ENCODE results near the gene PHRF1. TPM values are rescaled to one million over a fixed set of nuclear protein-coding genes. Genes with fewer than 3 reads are reported as not detected.

PHRF1 gene
- total and polyA plus RNA-seq, 4 experiments from 2014 or later = 0.93 to 54.5 (median 33.1) TPM

- ChIA-PET POLR2A (ENCODE audit: partially characterized antibody) (no interaction called here), CTCF (ENCODE audit: partially characterized antibody) (interaction anchor here (0.7 to 1.1 kb wide), 2 partner anchors 14 to 15 kb away, joined by 3 to 4 read pairs; no protein-coding TSS in a partner anchor)
- Mint-ChIP-seq H3K27ac (no peak overlapping the region), H3K9me3 (no peaks in the 10 kb centered on the region), H3K36me3 (no peaks in the 10 kb centered on the region), H3K4me1 (peaks cover 6 to 26% (median 17%) of the 10 kb centered on the region in 4 donors), H3K27me3 (no peaks in the 10 kb centered on the region), H3K4me3 (no peak overlapping the region)
- intact Hi-C loops (cut with micrococcal nuclease) = no loop called here
- Histone ChIP-seq H3K27ac (ENCODE audit: low read depth, low read length) (no peak overlapping the region), H3K9me3 (ENCODE audit: control insufficient read depth in 1 of 2, low read length in 2 of 2) (no peaks in the 10 kb centered on the region), H3K36me3 (ENCODE audit: insufficient read depth, low read length) (no peaks in the 10 kb centered on the region), H3K4me3 (ENCODE audit: low read length in 2 of 2) (no peak overlapping the region), H3K4me1 (ENCODE audit: insufficient read depth, low read length) (peaks cover 28% of the 10 kb centered on the region), H3K27me3 (ENCODE audit: insufficient read depth, low read length) (no peaks in the 10 kb centered on the region)
- DNase-seq = no peak
Observed at GRCh38 chr11:540583-541432, 35.5 kb upstream of the PHRF1 start.

- Histone ChIP-seq H3K27ac (ENCODE audit: low read depth, low read length) (no peak overlapping the region), H3K9me3 (ENCODE audit: control insufficient read depth in 1 of 2, low read length in 2 of 2) (no peaks in the 10 kb centered on the region), H3K4me1 (ENCODE audit: insufficient read depth, low read length) (peaks cover 23% of the 10 kb centered on the region), H3K36me3 (ENCODE audit: insufficient read depth, low read length) (no peaks in the 10 kb centered on the region), H3K4me3 (ENCODE audit: low read length in 2 of 2) (no peak overlapping the region), H3K27me3 (ENCODE audit: insufficient read depth, low read length) (no peaks in the 10 kb centered on the region)
- CTCF ChIA-PET (ENCODE audit: partially characterized antibody) = interaction anchor here (0.7 kb wide), 1 partner anchor 14 kb away, joined by 3 read pairs; no protein-coding TSS in a partner anchor
- no peak for DNase-seq
- Mint-ChIP-seq H3K27ac (no peak overlapping the region), H3K4me1 (peaks cover 3 to 21% (median 13%) of the 10 kb centered on the region in 4 donors), H3K9me3 (no peaks in the 10 kb centered on the region), H3K4me3 (no peak overlapping the region), H3K27me3 (no peaks in the 10 kb centered on the region), H3K36me3 (no peaks in the 10 kb centered on the region)
- intact Hi-C loops (cut with micrococcal nuclease) = no loop called here
- POLR2A ChIA-PET (ENCODE audit: partially characterized antibody) = no interaction called here
Observed at GRCh38 chr11:541433-541885, 34.8 kb upstream of the PHRF1 start.

- Mint-ChIP-seq H3K4me1 (peaks cover 0 to 2% (median under 1%) of the 10 kb centered on the region in 4 donors), H3K4me3 (no peak overlapping the region), H3K9me3 (no peaks in the 10 kb centered on the region), H3K27me3 (no peaks in the 10 kb centered on the region), H3K36me3 (no peaks in the 10 kb centered on the region), H3K27ac (no peak overlapping the region)
- intact Hi-C loops (cut with micrococcal nuclease) = no loop called here
- Histone ChIP-seq H3K27ac (ENCODE audit: low read depth, low read length) (no peak overlapping the region), H3K27me3 (ENCODE audit: insufficient read depth, low read length) (no peaks in the 10 kb centered on the region), H3K4me1 (ENCODE audit: insufficient read depth, low read length) (no peaks in the 10 kb centered on the region), H3K4me3 (ENCODE audit: low read length in 2 of 2) (no peak overlapping the region), H3K9me3 (ENCODE audit: control insufficient read depth in 1 of 2, low read length in 2 of 2) (no peaks in the 10 kb centered on the region), H3K36me3 (ENCODE audit: insufficient read depth, low read length) (no peaks in the 10 kb centered on the region)
- CTCF ChIA-PET (ENCODE audit: partially characterized antibody) = interaction anchor here (1.9 kb wide), 1 partner anchor 10 kb away, joined by 7 read pairs; no protein-coding TSS in a partner anchor
- no peak for DNase-seq
- POLR2A ChIA-PET (ENCODE audit: partially characterized antibody) = interaction anchor here (0.6 to 1.3 kb wide), 2 partner anchors 9 to 10 kb away, joined by 3 to 4 read pairs; partner anchors contain the start of gene HRAS
Observed at GRCh38 chr11:544817-545166, 31.5 kb upstream of the PHRF1 start.

GRCh38 chr11:545171-545570 lies 31.1 kb upstream of the PHRF1 start:
- H3K27me3 Mint-ChIP-seq = no peaks in the 10 kb centered on the region
- CTCF ChIA-PET (ENCODE audit: partially characterized antibody) = interaction anchor here (0.6 to 1.9 kb wide), 2 partner anchors 9 to 15 kb away, joined by 3 to 7 read pairs; no protein-coding TSS in a partner anchor
- intact Hi-C loops (cut with micrococcal nuclease) = no loop called here

GRCh38 chr11:548700-549603 lies 27.3 kb upstream of the PHRF1 start:
- H3K9me3 ChIP-seq (ENCODE audit: control insufficient read depth in 1 of 2, low read length in 2 of 2) = no peaks in the 10 kb centered on the region
- Mint-ChIP-seq H3K4me3 (no peak overlapping the region), H3K36me3 (no peaks in the 10 kb centered on the region), H3K9me3 (no peaks in the 10 kb centered on the region), H3K27me3 (no peaks in the 10 kb centered on the region), H3K4me1 (peaks cover 0 to 4% (median 0%) of the 10 kb centered on the region in 4 donors), H3K27ac (no peak overlapping the region)
- intact Hi-C loops (cut with micrococcal nuclease) = no loop called here
- H3K27me3 ChIP-seq (ENCODE audit: insufficient read depth, low read length) = no peaks in the 10 kb centered on the region
- H3K27ac ChIP-seq (ENCODE audit: low read depth, low read length) = no peak overlapping the region
- CTCF ChIA-PET (ENCODE audit: partially characterized antibody) = no interaction called here
- H3K36me3 ChIP-seq (ENCODE audit: insufficient read depth, low read length) = no peaks in the 10 kb centered on the region
- H3K4me1 ChIP-seq (ENCODE audit: insufficient read depth, low read length) = peaks cover under 1% of the 10 kb centered on the region
- POLR2A ChIA-PET (ENCODE audit: partially characterized antibody) = no interaction called here
- DNase-seq = peak in 1 of 5 donors; percentile 4
- no peak overlapping the region for H3K4me3 ChIP-seq (ENCODE audit: low read length in 2 of 2)

More at GRCh38 chr11:545171-545570, 31.1 kb upstream of the PHRF1 start:
- H3K4me1 ChIP-seq (ENCODE audit: insufficient read depth, low read length) = no peaks in the 10 kb centered on the region
- no peak overlapping the region for H3K27ac ChIP-seq (ENCODE audit: low read depth, low read length)
- no peak for DNase-seq
- no peak overlapping the region for H3K4me3 Mint-ChIP-seq
- no peaks in the 10 kb centered on the region for H3K36me3 ChIP-seq (ENCODE audit: insufficient read depth, low read length)
- no peaks in the 10 kb centered on the region for H3K27me3 ChIP-seq (ENCODE audit: insufficient read depth, low read length)
- H3K9me3 ChIP-seq (ENCODE audit: control insufficient read depth in 1 of 2, low read length in 2 of 2) = no peaks in the 10 kb centered on the region
- H3K4me3 ChIP-seq (ENCODE audit: low read length in 2 of 2) = no peak overlapping the region
- H3K36me3 Mint-ChIP-seq = no peaks in the 10 kb centered on the region
- POLR2A ChIA-PET (ENCODE audit: partially characterized antibody) = interaction anchor here (0.6 to 1.3 kb wide), 2 partner anchors 9 to 10 kb away, joined by 3 to 4 read pairs; partner anchors contain the start of gene HRAS
- H3K9me3 Mint-ChIP-seq = no peaks in the 10 kb centered on the region
- peaks cover 0 to 2% (median under 1%) of the 10 kb centered on the region in 4 donors for H3K4me1 Mint-ChIP-seq
- H3K27ac Mint-ChIP-seq = no peak overlapping the region

- Mint-ChIP-seq H3K27me3 (no peaks in the 10 kb centered on the region), H3K36me3 (no peaks in the 10 kb centered on the region), H3K9me3 (no peaks in the 10 kb centered on the region), H3K27ac (no peak overlapping the region), H3K4me3 (no peak overlapping the region), H3K4me1 (peaks cover 0 to 4% (median 0%) of the 10 kb centered on the region in 4 donors)
- no peak overlapping the region for H3K4me3 ChIP-seq (ENCODE audit: low read length in 2 of 2)
- ChIA-PET POLR2A (ENCODE audit: partially characterized antibody) (no interaction called here), CTCF (ENCODE audit: partially characterized antibody) (no interaction called here)
- no peaks in the 10 kb centered on the region for H3K27me3 ChIP-seq (ENCODE audit: insufficient read depth, low read length)
- H3K36me3 ChIP-seq (ENCODE audit: insufficient read depth, low read length) = no peaks in the 10 kb centered on the region
- H3K4me1 ChIP-seq (ENCODE audit: insufficient read depth, low read length) = peaks cover 8% of the 10 kb centered on the region
- intact Hi-C loops (cut with micrococcal nuclease) = no loop called here
- H3K9me3 ChIP-seq (ENCODE audit: control insufficient read depth in 1 of 2, low read length in 2 of 2) = no peaks in the 10 kb centered on the region
- DNase-seq = peak in 1 of 5 donors; percentile 10
- H3K27ac ChIP-seq (ENCODE audit: low read depth, low read length) = no peak overlapping the region
Observed at GRCh38 chr11:550021-550745, 26.1 kb upstream of the PHRF1 start.
